ENCODE measurements around the gene USB1. TPM values are rescaled to one million over a fixed set of nuclear protein-coding genes. Genes with fewer than 3 reads are reported as not detected.

Gene USB1
- polyA plus RNA-seq, 2 of the 4 experiments (the other 2 are of a cell fraction) = 88.8 to 143 TPM

- Histone ChIP-seq H3K4me1 (peaks cover 49% of the 10 kb centered on the region), H3K27ac (peak within 1 kb of the TSS; percentile 98), H3K4me2 (peak within 1 kb of the TSS; percentile 100), H3K4me3 (peak within 1 kb of the TSS; percentile 99), H3K9me3 (no peaks in the 10 kb centered on the region)
- ATAC-seq (peak in 1 of 2 experiments; percentile 32; a peak in 3 of 6 replicates), DNase-seq (ENCODE audit: low read depth in 1 of 2, low spot score in 1 of 2) (no peak), FAIRE-seq (no peak)
- ChIA-PET CTCF (interaction anchor here (0.6 to 12.6 kb wide), 34 partner anchors 9 to 401 kb away, joined by 3 to 160 read pairs (median 4); no protein-coding TSS in a partner anchor), POLR2A (no interaction called here)
- WGBS (ENCODE audit: missing lambda C conversion rate) = 0% methylated on average over 6 of the region's 95 CpGs
- TF ChIP-seq EHMT2 (IDR thresholded peaks at IDR 0.05; ENCODE audit: low read depth) (no peak), JUN (IDR thresholded peaks at IDR 0.05) (peak in 1 of 2 experiments; percentile 68; a peak in 3 of 5 replicates), ZFP36 (IDR thresholded peaks at IDR 0.05; ENCODE audit: borderline replicate concordance, partially characterized antibody) (no peak), POLR2A (IDR thresholded peaks at IDR 0.05; ENCODE audit: low read length) (peak; percentile 34), HMGXB4 (CRISPR knock-in tag; IDR thresholded peaks at IDR 0.05; ENCODE audit: borderline replicate concordance) (peak; percentile 39; the same call in 1 of the 2 replicates), PHF8 (IDR thresholded peaks at IDR 0.05; ENCODE audit: borderline replicate concordance, low read depth) (peak; percentile 64; the same call in 1 of the 2 replicates)
Measured at GRCh38 chr16:57999971-58000705, 1.1 kb upstream of the USB1 start, which contains the start of gene ZNF319. Gene ZNF319 (minus strand): TSS chr16:58000672. CDS start chr16:57998265, 2,407 bp downstream.

- ChIA-PET POLR2A (interaction anchor here (0.5 to 1.4 kb wide), 6 partner anchors 12 to 355 kb away, joined by 3 to 6 read pairs (median 4); no protein-coding TSS in a partner anchor), CTCF (interaction anchor here (0.8 to 12.6 kb wide), 21 partner anchors 11 to 426 kb away, joined by 3 to 160 read pairs (median 6); no protein-coding TSS in a partner anchor)
- TF ChIP-seq JUNB (IDR thresholded peaks at IDR 0.05) (no peak), JUN (IDR thresholded peaks at IDR 0.05) (no peak), MAX (IDR thresholded peaks at IDR 0.05) (no peak), ATOH8 (CRISPR knock-in tag; IDR thresholded peaks at IDR 0.05; ENCODE audit: low read depth) (no peak), MYC (IDR thresholded peaks at IDR 0.05; ENCODE audit: borderline replicate concordance, low read length) (no peak), FOSL2 (IDR thresholded peaks at IDR 0.05) (no peak), FOSL2 (CRISPR knock-in tag; IDR thresholded peaks at IDR 0.05) (no peak), HOXB5 (CRISPR knock-in tag; IDR thresholded peaks at IDR 0.05) (no peak)
- peak overlapping the region; percentile 99 for H3K4me3 ChIP-seq
- peak overlapping the region; percentile 100 for H3K4me2 ChIP-seq
- H3K27ac ChIP-seq = peak overlapping the region; percentile 98
- no peak for FAIRE-seq
- ATAC-seq = peak in 1 of 2 experiments; percentile 3; a peak in 3 of 6 replicates
- 0 out of 3 replicates have a peak, but pooled peaks cover 3% of the 10 kb centered on the region for H3K9me3 ChIP-seq
- DNase-seq (ENCODE audit: low read depth in 1 of 2, low spot score in 1 of 2) = no peak
- WGBS (ENCODE audit: missing lambda C conversion rate) = 39% methylated on average over 10 of the region's 10 CpGs
- H3K4me1 ChIP-seq = peaks cover 41% of the 10 kb centered on the region
Measured at GRCh38 chr16:58001781-58002415, 691 bp downstream of the USB1 start.

- DNase-seq (ENCODE audit: low read depth in 1 of 2, low spot score in 1 of 2) = no peak
- H3K4me2 ChIP-seq = peak overlapping the region; percentile 100
- H3K4me1 ChIP-seq = peaks cover 41% of the 10 kb centered on the region
- WGBS (ENCODE audit: missing lambda C conversion rate) = 80% methylated on average over 9 of the region's 9 CpGs
- ATAC-seq = no peak
- no peak for FAIRE-seq
- H3K9me3 ChIP-seq = 0 out of 3 replicates have a peak, but pooled peaks cover 3% of the 10 kb centered on the region
- POLR2A ChIA-PET = interaction anchor here (1.4 kb wide), 1 partner anchor 203 kb away, joined by 6 read pairs; no protein-coding TSS in a partner anchor
- peak overlapping the region in 1 of 2 experiments; percentile 98; a peak in 2 of 6 replicates for H3K27ac ChIP-seq
- CTCF ChIA-PET = interaction anchor here (0.9 to 12.6 kb wide), 9 partner anchors 10 to 426 kb away, joined by 3 to 160 read pairs (median 6); no protein-coding TSS in a partner anchor
- H3K4me3 ChIP-seq = no peak overlapping the region
- TF ChIP-seq PHF8 (IDR thresholded peaks at IDR 0.05; ENCODE audit: borderline replicate concordance, low read depth) = no peak
- TF ChIP-seq TFCP2L1 (CRISPR knock-in tag; IDR thresholded peaks at IDR 0.05) = no peak
- no peak for TF ChIP-seq GATA3 (IDR thresholded peaks at IDR 0.05; ENCODE audit: borderline replicate concordance)
- TF ChIP-seq CTCF (IDR thresholded peaks at IDR 0.05) = no peak
- TF ChIP-seq MAFK (IDR thresholded peaks at IDR 0.05; ENCODE audit: partially characterized antibody) = no peak
- no peak for TF ChIP-seq ZSCAN20 (CRISPR knock-in tag; IDR thresholded peaks at IDR 0.05)
- TF ChIP-seq SREBF2 (IDR thresholded peaks at IDR 0.05) = no peak
- no peak for TF ChIP-seq MAX (IDR thresholded peaks at IDR 0.05)
- TF ChIP-seq MAZ (IDR thresholded peaks at IDR 0.05; ENCODE audit: borderline replicate concordance, low read depth, low read length) = no peak
- TF ChIP-seq ZNF302 (CRISPR knock-in tag; IDR thresholded peaks at IDR 0.05) = no peak
- TF ChIP-seq TP53 (CRISPR knock-in tag; IDR thresholded peaks at IDR 0.05) = no peak
- no peak for TF ChIP-seq KDM5A (IDR thresholded peaks at IDR 0.05)
- no peak for TF ChIP-seq RFX5 (IDR thresholded peaks at IDR 0.05)
- TF ChIP-seq CBX8 (IDR thresholded peaks at IDR 0.05) = no peak
- TF ChIP-seq NPAS2 (CRISPR knock-in tag; IDR thresholded peaks at IDR 0.05; ENCODE audit: borderline replicate concordance) = no peak
- TF ChIP-seq FOSB (CRISPR knock-in tag; IDR thresholded peaks at IDR 0.05) = no peak
Measured at GRCh38 chr16:58002416-58002800, 1.2 kb downstream of the USB1 start.
